RCC 7860 (cell line): Measurements from ENCODE around the gene MLKL.

ENCODE experiments used
- DNase-seq: peaks from one replicate; pipeline ENCODE4 v3.0.0-alpha.2; 2015; ENCODE audit warnings: low spot score
- FAIRE-seq: peaks from 2 replicates; lab custom pipeline; 2012; peaks lifted over from hg19 to GRCh38; lab: Jason Lieb, UNC

Gene MLKL

GRCh38 chr16:74700438-74701225 is at the start of gene MLKL:
Gene MLKL (minus strand): TSS chr16:74700862. CDS start chr16:74695757, 5,105 bp downstream.
- peak; percentile 71 for DNase-seq
- FAIRE-seq = no peak

- FAIRE-seq (no peak), DNase-seq (no peak)
Measured at GRCh38 chr16:74749291-74750055, 48.8 kb upstream of the MLKL start.

GRCh38 chr16:74748616-74749026 is 48.0 kb upstream of the MLKL start:
- no peak for DNase-seq
- FAIRE-seq = no peak

- FAIRE-seq (no peak), DNase-seq (no peak)
Measured at GRCh38 chr16:74747716-74748615, 47.3 kb upstream of the MLKL start.

- no peak for FAIRE-seq
Measured at GRCh38 chr16:74745926-74746325, 45.3 kb upstream of the MLKL start.

GRCh38 chr16:74745109-74745615 is 44.5 kb upstream of the MLKL start:
- DNase-seq (no peak), FAIRE-seq (no peak)

More at GRCh38 chr16:74745926-74746325, 45.3 kb upstream of the MLKL start:
- DNase-seq = no peak

- FAIRE-seq (no peak), DNase-seq (no peak)
Measured at GRCh38 chr16:74744566-74744965, 43.9 kb upstream of the MLKL start.

- FAIRE-seq (peak; percentile 86), DNase-seq (peak; percentile 95)
Measured at GRCh38 chr16:74743668-74744299, 43.1 kb upstream of the MLKL start.

GRCh38 chr16:74743045-74743667 is 42.5 kb upstream of the MLKL start:
- DNase-seq (no peak), FAIRE-seq (no peak)

GRCh38 chr16:74742051-74742481 is 41.4 kb upstream of the MLKL start:
- FAIRE-seq = no peak
- DNase-seq = no peak

GRCh38 chr16:74740795-74741304 is 40.2 kb upstream of the MLKL start:
- DNase-seq = peak; percentile 63
- FAIRE-seq = no peak

- FAIRE-seq (no peak), DNase-seq (no peak)
Measured at GRCh38 chr16:74739275-74739674, 38.6 kb upstream of the MLKL start.

- FAIRE-seq = no peak
Measured at GRCh38 chr16:74738816-74739215, 38.2 kb upstream of the MLKL start.

GRCh38 chr16:74738113-74738541 is 37.5 kb upstream of the MLKL start:
- FAIRE-seq (peak; percentile 84), DNase-seq (peak; percentile 89)

More at GRCh38 chr16:74738816-74739215, 38.2 kb upstream of the MLKL start:
- DNase-seq = no peak

GRCh38 chr16:74737521-74737920 is 36.9 kb upstream of the MLKL start:
- no peak for DNase-seq
- no peak for FAIRE-seq

- FAIRE-seq = no peak
- no peak for DNase-seq
Measured at GRCh38 chr16:74736531-74737157, 36.0 kb upstream of the MLKL start.

GRCh38 chr16:74735554-74735953 is 34.9 kb upstream of the MLKL start:
- FAIRE-seq (no peak), DNase-seq (no peak)

GRCh38 chr16:74735162-74735452 is 34.4 kb upstream of the MLKL start:
- DNase-seq (no peak), FAIRE-seq (no peak)
